GM12873 (cell line): ENCODE data around the gene CEP350.

ENCODE experiments used
- CTCF ChIP-seq: IDR thresholded peaks from 2 replicates; pipeline ENCODE4 v1.5.1; 2012; ENCODE audit warnings: low read depth, mild to moderate bottlenecking, moderate library complexity, low read length, control low read depth; ENCODE audit not compliant: insufficient read depth; ENCODE audit errors: missing control alignments

CEP350 gene

GRCh38 chr1:180114396-180114945, 159.9 kb downstream of the CEP350 start:
- no peak for TF ChIP-seq CTCF

- no peak for TF ChIP-seq CTCF
Observed at GRCh38 chr1:180116964-180117763, 162.6 kb downstream of the CEP350 start.

GRCh38 chr1:180117764-180118116, 163.1 kb downstream of the CEP350 start:
- no peak for TF ChIP-seq CTCF

- TF ChIP-seq CTCF: no peak
Observed at GRCh38 chr1:180119837-180120236, 165.2 kb downstream of the CEP350 start.

- no peak for TF ChIP-seq CTCF
Observed at GRCh38 chr1:180123463-180123936, 168.9 kb downstream of the CEP350 start.

- no peak for TF ChIP-seq CTCF
Observed at GRCh38 chr1:180130651-180131050, 176.0 kb downstream of the CEP350 start.

- TF ChIP-seq CTCF: no peak
Observed at GRCh38 chr1:180131510-180131909, 176.9 kb downstream of the CEP350 start.
